HCT116 (cell line): ENCODE data around the gene MTG2. TPM values are rescaled to one million over a fixed set of nuclear protein-coding genes. Genes with fewer than 3 reads are reported as not detected.

Source experiments
- ATAC-seq: fragments of 200-7000 bp; cut with Tn5 transposase; 2 replicates; pipeline ENCODE4 v1.9.1; 2020; ENCODE audit warnings: mild to moderate bottlenecking, moderate library complexity
- BruUV-seq: library from RNA; stranded (reverse); fragments of 400-500 nt; replicated peaks from 2 replicates; lab custom pipeline; 2021; lab: Mats Ljungman, UMichigan
- CTCF ChIA-PET: fragments of 300-600 bp; sonication (Branson Sonifier 250); formaldehyde crosslinking; loops from one replicate; lab custom pipeline; 2021; ENCODE audit warnings: antibody characterized with exemption; lab: Charles Lee
- POLR2A ChIA-PET: fragments of 300-600, 350-600 bp; sonication (Branson Sonifier 250); formaldehyde crosslinking; loops from one replicate; lab custom pipeline; 2021; ENCODE audit warnings: antibody characterized with exemption; lab: Charles Lee
- RAD21 ChIA-PET, 2 experiments: fragments of 300-600 bp; sonication (Branson Sonifier 250); formaldehyde crosslinking; loops; one replicate each; lab custom pipeline; 2023; ENCODE audit warnings: low total read pairs in 2 of 2; ENCODE audit not compliant: uncharacterized antibody in 2 of 2, unreplicated experiment in 2 of 2, low non-redundant PET in 1 of 2; lab: Charles Lee
- DNase-seq: peaks from one replicate; pipeline ENCODE4 v3.0.0-alpha.2; 2010; ENCODE audit warnings: low read depth, low spot score
- H2AFZ ChIP-seq: fragments of 200-600 bp; shearing (Covaris generic), sonication (generic); 2 replicates; pipeline ENCODE4 v1.6.1; 2017; ENCODE audit warnings: low read depth, mixed run types, mixed read lengths, antibody characterized with exemption, low read length; ENCODE audit not compliant: poor library complexity, severe bottlenecking
- H3K27ac ChIP-seq: 2 replicates; pipeline ENCODE4 v1.5.1; 2012; ENCODE audit warnings: low read depth, low read length
- H3K27me3 ChIP-seq: fragments of 200-600 bp; sonication (generic); 2 replicates; pipeline ENCODE4 v1.6.1; 2016; ENCODE audit warnings: mixed run types, low read length, mixed read lengths; ENCODE audit not compliant: insufficient read depth
- H3K36me3 ChIP-seq, 2 experiments: fragments of 200-500 bp in 1 of 2; fragments of 200-600 bp in 1 of 2; sonication (Bioruptor generic) in 1 of 2; sonication (generic) in 1 of 2; 2 replicates each; pipeline versions ENCODE4 v1.5.1 to v1.6.1; 2014 to 2016; ENCODE audit warnings: low read length in 2 of 2, inconsistent platforms in 1 of 2, mixed read lengths in 1 of 2, mixed run types in 1 of 2; ENCODE audit not compliant: insufficient read depth in 2 of 2, control insufficient read depth in 1 of 2
- H3K4me1 ChIP-seq, 2 experiments: fragments of 200-600 bp in 1 of 2; sonication (generic) in 1 of 2; 2 replicates each; pipeline versions ENCODE4 v1.5.1 to v1.6.1; 2012 to 2017; ENCODE audit warnings: low read length in 2 of 2, inconsistent platforms in 1 of 2, mild to moderate bottlenecking in 1 of 2, mixed read lengths in 1 of 2, mixed run types in 1 of 2, moderate library complexity in 1 of 2; ENCODE audit not compliant: insufficient read depth in 2 of 2, control insufficient read depth in 1 of 2
- H3K4me2 ChIP-seq: fragments of 200-600 bp; sonication (generic); 2 replicates; pipeline ENCODE4 v1.6.1; 2017; ENCODE audit warnings: mixed run types, low read length, mixed read lengths
- H3K4me3 ChIP-seq, 2 experiments: fragments of 200-600 bp in 1 of 2; sonication (generic) in 1 of 2; replicated peaks in 1 of 2; 2 replicates each; pipeline ENCODE4 v1.5.1; 2011 to 2016; ENCODE audit warnings: low read length in 2 of 2, control low read depth in 1 of 2, low read depth in 1 of 2, mild to moderate bottlenecking in 1 of 2, mixed read lengths in 1 of 2, mixed run types in 1 of 2
- H3K79me2 ChIP-seq: fragments of 200-600 bp; sonication (generic); 2 replicates; pipeline ENCODE4 v1.6.1; 2017; ENCODE audit warnings: mild to moderate bottlenecking, mixed run types, low read length, moderate library complexity, mixed read lengths; ENCODE audit not compliant: insufficient read depth
- H3K9ac ChIP-seq: fragments of 200-600 bp; sonication (generic); 2 replicates; pipeline ENCODE4 v1.6.1; 2016; ENCODE audit warnings: low read length, mixed read lengths
- H3K9me2 ChIP-seq: fragments of 200-600 bp; sonication (generic), shearing (Covaris generic); 2 replicates; pipeline ENCODE4 v1.6.1; 2017; ENCODE audit warnings: mixed run types, mild to moderate bottlenecking, moderate library complexity; ENCODE audit not compliant: insufficient read depth
- H3K9me3 ChIP-seq, 2 experiments: fragments of 200-500 bp in 1 of 2; fragments of 200-600 bp in 1 of 2; sonication (Bioruptor generic) in 1 of 2; sonication (generic) in 1 of 2; 2 replicates each; pipeline ENCODE4 v1.6.1; 2014 to 2017; ENCODE audit warnings: low read length in 2 of 2, mixed read lengths in 2 of 2, inconsistent platforms in 1 of 2, low read depth in 1 of 2, mild to moderate bottlenecking in 1 of 2, mixed run types in 1 of 2, moderate library complexity in 1 of 2; ENCODE audit not compliant: control insufficient read depth in 1 of 2, insufficient read depth in 1 of 2
- H4K20me1 ChIP-seq: fragments of 200-600 bp; sonication (generic), shearing (Covaris generic); 2 replicates; pipeline ENCODE4 v1.6.1; 2017; ENCODE audit warnings: mixed run types, mild to moderate bottlenecking, moderate library complexity; ENCODE audit not compliant: insufficient read depth
- CBX3 ChIP-seq: IDR thresholded peaks from 2 replicates; pipeline ENCODE4 v1.6.1; 2012; ENCODE audit warnings: low read depth
- CTCF ChIP-seq, 3 experiments: fragments of 200-600 bp in 1 of 3; sonication (generic) in 1 of 3; IDR thresholded peaks in 2 of 3; conservative IDR thresholded peaks in 1 of 3; 2 replicates each; pipeline ENCODE4 v1.5.1; 2012 to 2017; ENCODE audit warnings: low read depth in 2 of 3, low read length in 2 of 3, antibody characterized with exemption in 1 of 3, borderline replicate concordance in 1 of 3, control low read depth in 1 of 3, mild to moderate bottlenecking in 1 of 3, mixed read lengths in 1 of 3, mixed run types in 1 of 3, moderate library complexity in 1 of 3; ENCODE audit not compliant: insufficient read depth in 1 of 3
- EGR1 ChIP-seq: IDR thresholded peaks from 2 replicates; pipeline ENCODE4 v1.6.1; 2012; ENCODE audit warnings: low read depth
- ELF1 ChIP-seq: IDR thresholded peaks from 2 replicates; pipeline ENCODE4 v1.6.1; 2012; ENCODE audit warnings: low read depth, borderline replicate concordance
- EZH2phosphoT487 ChIP-seq: fragments of 200-600 bp; IDR thresholded peaks from 2 replicates; pipeline ENCODE4 v1.6.1; 2018; ENCODE audit warnings: antibody characterized with exemption, borderline replicate concordance
- FOSL1 ChIP-seq: IDR thresholded peaks from 2 replicates; pipeline ENCODE4 v1.6.1; 2012; ENCODE audit warnings: low read depth
- JUND ChIP-seq: IDR thresholded peaks from 2 replicates; pipeline ENCODE4 v1.6.1; 2012
- MAX ChIP-seq: IDR thresholded peaks from 2 replicates; pipeline ENCODE4 v1.6.1; 2012
- POLR2AphosphoS5 ChIP-seq: IDR thresholded peaks from 2 replicates; pipeline ENCODE4 v1.6.1; 2011; ENCODE audit warnings: mild to moderate bottlenecking, low read depth, low read length, moderate library complexity
- RAD21 ChIP-seq: IDR thresholded peaks from 2 replicates; pipeline ENCODE4 v1.6.1; 2012; ENCODE audit warnings: low read depth, mild to moderate bottlenecking
- SIN3A ChIP-seq: IDR thresholded peaks from 2 replicates; pipeline ENCODE4 v1.6.1; 2012; ENCODE audit warnings: low read depth
- SP1 ChIP-seq: IDR thresholded peaks from 2 replicates; pipeline ENCODE4 v1.6.1; 2012; ENCODE audit warnings: low read depth
- TCF7L2 ChIP-seq: IDR thresholded peaks from 2 replicates; pipeline ENCODE4 v1.7.0; 2011; ENCODE audit warnings: borderline replicate concordance, inconsistent platforms; ENCODE audit not compliant: insufficient read depth, insufficient read length; ENCODE audit errors: extremely low read depth
- intact Hi-C: fragments of 100-400 bp; cut with micrococcal nuclease; formaldehyde crosslinking; loops from 2 replicates; pipeline ENCODE4 v1.10.0; 2022
- total RNA-seq: library from RNA; stranded (reverse); gene quantifications from one replicate; pipeline ENCODE4 v1.2.1, GENCODE V29; 2021; ENCODE audit not compliant: unreplicated experiment
- TF ChIP-seq, protein P1 (sequence below): IDR thresholded peaks from 2 replicates; pipeline ENCODE4 v1.6.1; 2012

Gene MTG2
- total RNA-seq, 1 experiment from 2014 or later: 43.3 TPM

GRCh38 chr20:62182469-62183425 is at the start of gene MTG2 (continued):
- no peak for TF ChIP-seq CTCF (IDR thresholded peaks at IDR 0.05 in 2 of 3, conservative IDR thresholded peaks at IDR 0.05 in 1 of 3; ENCODE audit: borderline replicate concordance in 1 of 3, insufficient read depth in 1 of 3, low read depth in 2 of 3, low read length in 2 of 3)
- no peak for TF ChIP-seq FOSL1
- TF ChIP-seq, protein P1, sequence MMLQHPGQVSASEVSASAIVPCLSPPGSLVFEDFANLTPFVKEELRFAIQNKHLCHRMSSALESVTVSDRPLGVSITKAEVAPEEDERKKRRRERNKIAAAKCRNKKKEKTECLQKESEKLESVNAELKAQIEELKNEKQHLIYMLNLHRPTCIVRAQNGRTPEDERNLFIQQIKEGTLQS: no peak
- TF ChIP-seq CBX3: no peak

DNA sequence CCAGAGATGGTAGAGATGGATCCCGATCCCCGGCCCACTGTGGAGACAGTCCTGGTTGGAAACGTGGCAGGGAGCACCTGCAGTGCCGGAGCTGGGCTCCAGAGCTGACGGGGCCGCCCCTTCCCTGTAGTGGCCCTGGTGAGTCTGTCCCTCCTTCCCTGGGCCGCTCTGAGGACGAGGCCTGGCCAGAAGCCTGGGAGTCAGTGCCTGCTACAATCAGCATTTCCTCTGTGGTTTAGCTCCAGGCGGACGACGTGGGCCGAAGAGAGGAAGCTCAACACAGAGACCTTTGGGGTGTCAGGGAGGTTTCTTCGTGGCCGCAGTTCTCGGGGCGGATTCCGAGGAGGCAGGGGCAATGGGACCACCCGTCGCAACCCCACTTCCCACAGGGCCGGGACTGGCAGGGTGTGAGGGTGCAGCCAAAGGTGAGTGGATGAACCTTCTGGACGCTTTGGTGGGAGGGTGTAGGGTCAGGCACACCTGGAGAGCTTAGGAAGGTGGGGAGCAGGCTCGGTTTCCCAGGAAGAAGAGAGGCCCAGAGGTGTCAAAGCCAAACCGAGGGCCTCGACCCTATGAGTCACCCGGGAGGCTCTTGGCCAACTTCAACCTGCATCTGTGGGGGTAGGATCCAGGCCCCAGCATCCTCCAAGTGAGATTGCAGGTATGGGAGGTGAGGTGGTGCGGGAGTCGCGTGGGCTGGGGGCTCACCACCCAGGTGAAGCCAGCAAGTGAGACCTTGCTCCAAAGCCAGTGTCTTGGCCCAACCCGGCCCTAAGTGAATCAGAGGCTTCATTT is 49.6 kb upstream of the MTG2 start:
- DNase-seq: no peak
- H3K9ac ChIP-seq: no peak overlapping the region
- H3K27me3 ChIP-seq: no peaks in the 10 kb centered on the region
- no peaks in the 10 kb centered on the region for H3K4me1 ChIP-seq
- TF ChIP-seq RAD21: no peak
- no peak for TF ChIP-seq SIN3A
- no peak for TF ChIP-seq EGR1
- TF ChIP-seq SP1: no peak
- TF ChIP-seq TCF7L2: no peak
- TF ChIP-seq MAX: no peak
- TF ChIP-seq CTCF (IDR thresholded peaks at IDR 0.05 in 2 of 3, conservative IDR thresholded peaks at IDR 0.05 in 1 of 3; ENCODE audit: borderline replicate concordance in 1 of 3, insufficient read depth in 1 of 3, low read depth in 2 of 3, low read length in 2 of 3): no peak
- TF ChIP-seq JUND: no peak
- no peak for TF ChIP-seq POLR2AphosphoS5
- TF ChIP-seq EZH2phosphoT487: no peak
- no peak for TF ChIP-seq ELF1
- TF ChIP-seq, all 23 proteins: peak for 0
- intact Hi-C loops: no loop called here
- Histone ChIP-seq H3K4me2 (no peak overlapping the region), H3K79me2 (peaks cover 16% of the 10 kb centered on the region; the same call in 1 of the 2 replicates), H4K20me1 (peaks cover 5% of the 10 kb centered on the region; the same call in 1 of the 2 replicates), H3K27ac (no peak overlapping the region), H3K36me3 (peaks cover 53 to 57% of the 10 kb centered on the region in 2 experiments), H3K9me3 (no peaks in the 10 kb centered on the region), H3K4me3 (no peak overlapping the region), H2AFZ (no peak overlapping the region), H3K9me2 (no peaks in the 10 kb centered on the region)
- BruUV-seq: no TSS peak
- ATAC-seq: no peak
- ChIA-PET POLR2A (interaction anchor here (0.9 kb wide), 1 partner anchor 8 kb away, joined by 3 read pairs; no protein-coding TSS in a partner anchor), CTCF (interaction anchor here (0.7 to 1.3 kb wide), 2 partner anchors 68 to 122 kb away, joined by 3 to 4 read pairs; partner anchors contain the start of gene TAF4), RAD21 (no interaction called here)
